ENCODE results near the gene GPR160. TPM values are rescaled to one million over a fixed set of nuclear protein-coding genes. Genes with fewer than 3 reads are reported as not detected.

Gene GPR160
- total and polyA plus RNA-seq, 4 donors: 0.99 to 7.2 (median 1.7) TPM

- DNase-seq (ENCODE audit: low spot score): no peak
- no peak overlapping the region for H3K4me3 ChIP-seq (ENCODE audit: low read depth in 1 of 3, low read length in 3 of 3)
- H3K27me3 ChIP-seq (ENCODE audit: control insufficient read depth in 4 of 4, insufficient read depth in 4 of 4, low read length in 3 of 4): no peaks in the 10 kb centered on the region
- TF ChIP-seq, protein P1, sequence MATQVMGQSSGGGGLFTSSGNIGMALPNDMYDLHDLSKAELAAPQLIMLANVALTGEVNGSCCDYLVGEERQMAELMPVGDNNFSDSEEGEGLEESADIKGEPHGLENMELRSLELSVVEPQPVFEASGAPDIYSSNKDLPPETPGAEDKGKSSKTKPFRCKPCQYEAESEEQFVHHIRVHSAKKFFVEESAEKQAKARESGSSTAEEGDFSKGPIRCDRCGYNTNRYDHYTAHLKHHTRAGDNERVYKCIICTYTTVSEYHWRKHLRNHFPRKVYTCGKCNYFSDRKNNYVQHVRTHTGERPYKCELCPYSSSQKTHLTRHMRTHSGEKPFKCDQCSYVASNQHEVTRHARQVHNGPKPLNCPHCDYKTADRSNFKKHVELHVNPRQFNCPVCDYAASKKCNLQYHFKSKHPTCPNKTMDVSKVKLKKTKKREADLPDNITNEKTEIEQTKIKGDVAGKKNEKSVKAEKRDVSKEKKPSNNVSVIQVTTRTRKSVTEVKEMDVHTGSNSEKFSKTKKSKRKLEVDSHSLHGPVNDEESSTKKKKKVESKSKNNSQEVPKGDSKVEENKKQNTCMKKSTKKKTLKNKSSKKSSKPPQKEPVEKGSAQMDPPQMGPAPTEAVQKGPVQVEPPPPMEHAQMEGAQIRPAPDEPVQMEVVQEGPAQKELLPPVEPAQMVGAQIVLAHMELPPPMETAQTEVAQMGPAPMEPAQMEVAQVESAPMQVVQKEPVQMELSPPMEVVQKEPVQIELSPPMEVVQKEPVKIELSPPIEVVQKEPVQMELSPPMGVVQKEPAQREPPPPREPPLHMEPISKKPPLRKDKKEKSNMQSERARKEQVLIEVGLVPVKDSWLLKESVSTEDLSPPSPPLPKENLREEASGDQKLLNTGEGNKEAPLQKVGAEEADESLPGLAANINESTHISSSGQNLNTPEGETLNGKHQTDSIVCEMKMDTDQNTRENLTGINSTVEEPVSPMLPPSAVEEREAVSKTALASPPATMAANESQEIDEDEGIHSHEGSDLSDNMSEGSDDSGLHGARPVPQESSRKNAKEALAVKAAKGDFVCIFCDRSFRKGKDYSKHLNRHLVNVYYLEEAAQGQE (IDR thresholded peaks at IDR 0.05): no peak
- no peak for TF ChIP-seq ATF3 (IDR thresholded peaks at IDR 0.05)
- no peak for TF ChIP-seq NR2F2 (IDR thresholded peaks at IDR 0.05)
- TF ChIP-seq YY1 (IDR thresholded peaks at IDR 0.05): no peak
- no peak for TF ChIP-seq FOXA2 (IDR thresholded peaks at IDR 0.05)
- no peak for TF ChIP-seq FOXA1 (IDR thresholded peaks at IDR 0.05)
- TF ChIP-seq MAX (IDR thresholded peaks at IDR 0.05): no peak
- TF ChIP-seq SP1 (IDR thresholded peaks at IDR 0.05): no peak
- no peak for TF ChIP-seq RAD21 (IDR thresholded peaks at IDR 0.05)
- TF ChIP-seq HNF4G (IDR thresholded peaks at IDR 0.05): no peak
- TF ChIP-seq JUND (IDR thresholded peaks at IDR 0.05): no peak
- no peak for TF ChIP-seq EGR1 (IDR thresholded peaks at IDR 0.05; ENCODE audit: low read depth in 2 of 2)
- TF ChIP-seq RXRA (IDR thresholded peaks at IDR 0.05): no peak
- no peak for TF ChIP-seq GABPA (IDR thresholded peaks at IDR 0.05 in 1 of 2, conservative IDR thresholded peaks at IDR 0.05 in 1 of 2)
- TF ChIP-seq TAF1 (conservative IDR thresholded peaks at IDR 0.05): no peak
- no peak for TF ChIP-seq HNF4A (conservative IDR thresholded peaks at IDR 0.05)
- TF ChIP-seq, protein P2, sequence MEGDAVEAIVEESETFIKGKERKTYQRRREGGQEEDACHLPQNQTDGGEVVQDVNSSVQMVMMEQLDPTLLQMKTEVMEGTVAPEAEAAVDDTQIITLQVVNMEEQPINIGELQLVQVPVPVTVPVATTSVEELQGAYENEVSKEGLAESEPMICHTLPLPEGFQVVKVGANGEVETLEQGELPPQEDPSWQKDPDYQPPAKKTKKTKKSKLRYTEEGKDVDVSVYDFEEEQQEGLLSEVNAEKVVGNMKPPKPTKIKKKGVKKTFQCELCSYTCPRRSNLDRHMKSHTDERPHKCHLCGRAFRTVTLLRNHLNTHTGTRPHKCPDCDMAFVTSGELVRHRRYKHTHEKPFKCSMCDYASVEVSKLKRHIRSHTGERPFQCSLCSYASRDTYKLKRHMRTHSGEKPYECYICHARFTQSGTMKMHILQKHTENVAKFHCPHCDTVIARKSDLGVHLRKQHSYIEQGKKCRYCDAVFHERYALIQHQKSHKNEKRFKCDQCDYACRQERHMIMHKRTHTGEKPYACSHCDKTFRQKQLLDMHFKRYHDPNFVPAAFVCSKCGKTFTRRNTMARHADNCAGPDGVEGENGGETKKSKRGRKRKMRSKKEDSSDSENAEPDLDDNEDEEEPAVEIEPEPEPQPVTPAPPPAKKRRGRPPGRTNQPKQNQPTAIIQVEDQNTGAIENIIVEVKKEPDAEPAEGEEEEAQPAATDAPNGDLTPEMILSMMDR (IDR thresholded peaks at IDR 0.05; ENCODE audit: low read depth, low read length, missing input control): no peak
- TF ChIP-seq ZBTB33 (IDR thresholded peaks at IDR 0.05): no peak
- H3K27ac ChIP-seq (ENCODE audit: low read depth in 1 of 2, low read length in 2 of 2): no peak overlapping the region
- H3K9me3 ChIP-seq (ENCODE audit: control insufficient read depth in 4 of 4, low read length in 3 of 4): peaks cover 0 to 3% (median 0%) of the 10 kb centered on the region in 4 donors
- H3K9ac ChIP-seq (ENCODE audit: low read depth in 1 of 2, low read length in 2 of 2): no peak overlapping the region
- H3K36me3 ChIP-seq (ENCODE audit: control insufficient read depth in 4 of 4, insufficient read depth in 3 of 4, low read depth in 1 of 4, low read length in 3 of 4): peaks cover 2 to 32% (median 24%) of the 10 kb centered on the region in 4 donors
- no peaks in the 10 kb centered on the region for H3K4me1 ChIP-seq (ENCODE audit: control insufficient read depth in 4 of 4, insufficient read depth in 4 of 4, low read length in 3 of 4)
These were observed 92.7 kb downstream of the GPR160 start for GRCh38 chr3:170130532-170130931.

Data from liver (tissue), 9 donors.